ENCODE measurements around the gene SLC9C2.
"Not testable (repeated sequence)": the region's sequence is repeated elsewhere in the genome, so short reads cannot be mapped to it uniquely, and the experiment has no call there.

The SLC9C2 gene

GRCh38 chr1:173484276-173484675 lies 118.6 kb downstream of the SLC9C2 start:
- DNase-seq: no peak

- no peak for DNase-seq
Measured at GRCh38 chr1:173482683-173483082, 120.2 kb downstream of the SLC9C2 start.

GRCh38 chr1:173481195-173481772 lies 121.6 kb downstream of the SLC9C2 start:
- no peak for DNase-seq

GRCh38 chr1:173479649-173480048 lies 123.2 kb downstream of the SLC9C2 start:
- DNase-seq: no peak

GRCh38 chr1:173478094-173478674 lies 124.7 kb downstream of the SLC9C2 start:
- DNase-seq: no peak

GRCh38 chr1:173477286-173478093 lies 125.4 kb downstream of the SLC9C2 start, which contains the start of gene PRDX6:
TSS of gene PRDX6 (plus strand) at chr1:173477335. CDS start at chr1:173477398, 63 bp downstream.
- no peak for DNase-seq

- DNase-seq: peak; percentile 87
Measured at GRCh38 chr1:173476665-173477285, 126.1 kb downstream of the SLC9C2 start.

GRCh38 chr1:173476197-173476664 lies 126.6 kb downstream of the SLC9C2 start:
- DNase-seq: no peak

- no peak for DNase-seq
Measured at GRCh38 chr1:173475564-173476196, 127.2 kb downstream of the SLC9C2 start.

GRCh38 chr1:173474780-173475421 lies 128.0 kb downstream of the SLC9C2 start:
- not testable (repeated sequence) for DNase-seq

- no peak for DNase-seq
Measured at GRCh38 chr1:173474097-173474779, 128.6 kb downstream of the SLC9C2 start.

GRCh38 chr1:173473599-173474011 lies 129.3 kb downstream of the SLC9C2 start:
- DNase-seq: no peak

GRCh38 chr1:173470608-173471007 lies 132.3 kb downstream of the SLC9C2 start:
- DNase-seq: no peak

- no peak for DNase-seq
Measured at GRCh38 chr1:173469656-173470055, 133.2 kb downstream of the SLC9C2 start.

GRCh38 chr1:173467426-173467825 lies 135.4 kb downstream of the SLC9C2 start:
- DNase-seq: no peak

- not testable (repeated sequence) for DNase-seq
Measured at GRCh38 chr1:173464185-173464584, 138.7 kb downstream of the SLC9C2 start.

- DNase-seq: not testable (repeated sequence)
Measured at GRCh38 chr1:173462666-173463065, 140.2 kb downstream of the SLC9C2 start.

GRCh38 chr1:173459885-173460284 lies 143.0 kb downstream of the SLC9C2 start:
- DNase-seq: no peak

GRCh38 chr1:173454966-173455524 lies 147.8 kb downstream of the SLC9C2 start:
- DNase-seq: no peak

- no peak for DNase-seq
Measured at GRCh38 chr1:173453982-173454381, 148.9 kb downstream of the SLC9C2 start.

GRCh38 chr1:173451981-173452380 lies 150.9 kb downstream of the SLC9C2 start:
- no peak for DNase-seq
